RWPE2 (cell line): ENCODE data around the gene OPN4.

Experiments used
- ATAC-seq: fragments of 200-7000 bp; cut with Tn5 transposase; 3 replicates; pipeline ENCODE4 v1.9.1; 2021; ENCODE audit warnings: low read depth
- DNase-seq: peaks from one replicate; pipeline ENCODE4 v3.0.0-alpha.2; 2020; ENCODE audit warnings: low spot score
- H3K27ac ChIP-seq: fragments of 450-650 bp; 2 replicates; pipeline ENCODE4 v1.5.1; 2017; ENCODE audit warnings: mild to moderate bottlenecking; ENCODE audit not compliant: poor library complexity, severe bottlenecking
- H3K27me3 ChIP-seq: fragments of 250-450 bp; sonication (Bioruptor Pico); 2 replicates; pipeline ENCODE4 v1.5.1; 2021; ENCODE audit warnings: mild to moderate bottlenecking, moderate library complexity; ENCODE audit not compliant: insufficient read depth, poor library complexity, severe bottlenecking
- H3K36me3 ChIP-seq: fragments of 250-450 bp; sonication (Bioruptor Pico); 2 replicates; pipeline ENCODE4 v1.5.1; 2020; ENCODE audit warnings: low read depth, mild to moderate bottlenecking, moderate library complexity
- H3K4me1 ChIP-seq: fragments of 250-450 bp; sonication (Bioruptor Pico); 2 replicates; pipeline ENCODE4 v1.5.1; 2021; ENCODE audit warnings: mild to moderate bottlenecking, moderate library complexity; ENCODE audit not compliant: insufficient read depth, poor library complexity, severe bottlenecking
- H3K4me3 ChIP-seq: fragments of 250-450 bp; sonication (Bioruptor Pico); 2 replicates; pipeline ENCODE4 v1.5.1; 2021; ENCODE audit warnings: mild to moderate bottlenecking, moderate library complexity; ENCODE audit not compliant: severe bottlenecking
- H3K9me3 ChIP-seq: fragments of 250-450 bp; sonication (Bioruptor Pico); 2 replicates; pipeline ENCODE4 v1.5.1; 2021; ENCODE audit warnings: mild to moderate bottlenecking, moderate library complexity; ENCODE audit not compliant: severe bottlenecking
- TF ChIP-seq, protein P1 (sequence below): fragments of 450-650 bp; IDR thresholded peaks from one replicate; pipeline ENCODE4 v1.5.1; 2017; ENCODE audit warnings: mild to moderate bottlenecking, moderate library complexity; ENCODE audit not compliant: poor library complexity, severe bottlenecking

The OPN4 gene

GRCh38 chr10:86699541-86699940, 45.2 kb downstream of the OPN4 start:
- TF ChIP-seq, protein P1, sequence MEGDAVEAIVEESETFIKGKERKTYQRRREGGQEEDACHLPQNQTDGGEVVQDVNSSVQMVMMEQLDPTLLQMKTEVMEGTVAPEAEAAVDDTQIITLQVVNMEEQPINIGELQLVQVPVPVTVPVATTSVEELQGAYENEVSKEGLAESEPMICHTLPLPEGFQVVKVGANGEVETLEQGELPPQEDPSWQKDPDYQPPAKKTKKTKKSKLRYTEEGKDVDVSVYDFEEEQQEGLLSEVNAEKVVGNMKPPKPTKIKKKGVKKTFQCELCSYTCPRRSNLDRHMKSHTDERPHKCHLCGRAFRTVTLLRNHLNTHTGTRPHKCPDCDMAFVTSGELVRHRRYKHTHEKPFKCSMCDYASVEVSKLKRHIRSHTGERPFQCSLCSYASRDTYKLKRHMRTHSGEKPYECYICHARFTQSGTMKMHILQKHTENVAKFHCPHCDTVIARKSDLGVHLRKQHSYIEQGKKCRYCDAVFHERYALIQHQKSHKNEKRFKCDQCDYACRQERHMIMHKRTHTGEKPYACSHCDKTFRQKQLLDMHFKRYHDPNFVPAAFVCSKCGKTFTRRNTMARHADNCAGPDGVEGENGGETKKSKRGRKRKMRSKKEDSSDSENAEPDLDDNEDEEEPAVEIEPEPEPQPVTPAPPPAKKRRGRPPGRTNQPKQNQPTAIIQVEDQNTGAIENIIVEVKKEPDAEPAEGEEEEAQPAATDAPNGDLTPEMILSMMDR, result no peak
- H3K27ac ChIP-seq, result no peak overlapping the region
- H3K4me1 ChIP-seq, result no peaks in the 10 kb centered on the region
- ATAC-seq (no peak), DNase-seq (no peak)
- H3K9me3 ChIP-seq, result no peaks in the 10 kb centered on the region
- H3K36me3 ChIP-seq, result no peaks in the 10 kb centered on the region
- H3K27me3 ChIP-seq, result no peaks in the 10 kb centered on the region
- H3K4me3 ChIP-seq, result no peak overlapping the region

DNA sequence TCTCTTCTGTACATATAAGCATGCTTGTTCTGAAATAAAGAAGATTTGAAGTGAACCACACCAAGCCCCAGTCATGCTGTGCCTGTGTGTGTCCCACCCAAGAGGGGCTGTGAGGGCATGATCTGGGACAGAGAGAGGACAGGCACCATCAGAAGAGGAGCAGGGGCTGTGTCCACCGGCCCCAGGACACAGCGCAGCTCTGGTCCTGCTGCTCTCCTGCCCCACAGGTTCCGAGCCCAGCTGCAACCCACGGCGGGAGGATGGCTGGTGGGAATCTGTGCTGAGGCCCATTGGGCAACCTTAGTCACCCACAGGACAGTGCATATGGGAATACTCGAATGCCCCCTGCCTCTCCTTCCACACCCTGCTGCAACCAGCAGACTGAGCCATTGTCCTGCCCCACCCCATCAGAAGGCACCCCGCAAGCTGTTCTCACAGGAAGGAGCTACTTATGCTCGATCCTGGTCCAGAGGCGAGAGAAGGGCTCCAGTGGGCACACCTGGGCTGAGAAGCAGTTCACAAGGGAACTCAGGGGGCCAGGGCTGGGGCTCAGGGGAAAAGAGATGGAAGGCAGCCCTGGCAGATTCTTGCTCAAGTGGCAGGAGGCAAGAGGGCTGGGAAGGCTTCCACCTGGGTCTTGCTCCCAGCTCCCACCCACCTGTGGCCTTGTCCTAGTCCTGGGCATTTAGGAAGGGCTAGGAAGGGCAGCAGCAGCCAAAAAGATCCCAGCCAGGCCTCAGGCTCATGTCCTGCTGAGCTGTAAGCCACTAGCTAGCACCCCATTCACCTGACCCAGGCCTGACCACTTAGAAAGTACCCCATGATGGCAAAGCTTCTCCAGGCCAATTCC, 45.9 kb downstream of the OPN4 start:
- no peak overlapping the region for H3K27ac ChIP-seq
- H3K4me3 ChIP-seq, result no peak overlapping the region
- no peak for DNase-seq
- H3K36me3 ChIP-seq, result no peaks in the 10 kb centered on the region
- H3K27me3 ChIP-seq, result no peaks in the 10 kb centered on the region
- no peaks in the 10 kb centered on the region for H3K9me3 ChIP-seq
- TF ChIP-seq, protein P1, result no peak
- H3K4me1 ChIP-seq, result no peaks in the 10 kb centered on the region
- ATAC-seq, result no peak; the same call in 2 of the 3 replicates

DNA sequence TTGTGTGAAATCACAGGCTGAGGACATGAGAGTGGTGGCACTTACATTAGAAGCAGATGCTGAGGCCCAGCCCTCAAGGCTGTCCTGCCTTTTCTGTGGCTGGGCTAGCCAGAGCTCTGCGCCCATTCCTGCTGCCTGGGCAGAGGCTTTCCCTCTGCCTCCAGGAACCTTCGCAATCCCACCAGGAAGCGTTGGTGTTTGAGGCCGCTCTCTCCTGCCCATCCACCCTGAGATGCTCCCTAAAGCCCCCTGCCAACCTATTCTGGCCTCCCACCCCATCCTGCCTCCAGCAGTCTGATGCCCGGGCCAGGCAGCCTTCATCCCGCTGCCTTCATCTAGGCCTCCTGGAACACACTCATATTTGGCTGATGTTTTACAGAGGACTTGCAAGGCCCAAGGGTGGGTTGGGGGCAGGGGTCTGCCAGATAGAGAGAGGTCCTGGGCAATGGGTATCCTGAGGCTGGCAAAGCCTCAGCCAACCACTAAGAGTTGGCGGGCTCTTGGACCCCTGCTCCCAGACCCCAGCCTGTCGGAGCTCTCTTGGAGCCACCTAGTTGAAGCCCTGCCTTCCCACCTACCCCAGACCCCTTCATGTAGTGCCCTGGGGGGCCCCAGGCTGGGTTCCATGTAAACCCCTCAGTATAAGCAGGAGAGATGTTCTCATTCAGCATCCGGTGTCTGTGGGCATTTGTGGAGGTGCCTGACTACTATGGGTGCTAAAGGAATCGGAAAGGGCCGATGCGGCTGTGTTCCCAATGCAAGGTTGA, 46.7 kb downstream of the OPN4 start:
- H3K36me3 ChIP-seq, result no peaks in the 10 kb centered on the region
- no peaks in the 10 kb centered on the region for H3K4me1 ChIP-seq
- DNase-seq (no peak), ATAC-seq (no peak)
- TF ChIP-seq, protein P1, result no peak
- H3K9me3 ChIP-seq, result no peaks in the 10 kb centered on the region
- no peaks in the 10 kb centered on the region for H3K27me3 ChIP-seq
- H3K4me3 ChIP-seq, result no peak overlapping the region
- H3K27ac ChIP-seq, result no peak overlapping the region

- H3K36me3 ChIP-seq, result no peaks in the 10 kb centered on the region
- TF ChIP-seq, protein P1, result no peak
- no peak overlapping the region for H3K27ac ChIP-seq
- H3K9me3 ChIP-seq, result no peaks in the 10 kb centered on the region
- ATAC-seq, result no peak
- DNase-seq, result peak; percentile 29
- H3K27me3 ChIP-seq, result no peaks in the 10 kb centered on the region
- no peak overlapping the region for H3K4me3 ChIP-seq
- H3K4me1 ChIP-seq, result no peaks in the 10 kb centered on the region
Observed at GRCh38 chr10:86703176-86703575, 48.8 kb downstream of the OPN4 start.
